H9 (cell line): Measurements from ENCODE around the gene MTARC1. TPM values are rescaled to one million over a fixed set of nuclear protein-coding genes. Genes with fewer than 3 reads are reported as not detected.

Source experiments
- DNase-seq: peaks from one replicate; pipeline ENCODE4 v3.0.0-alpha.2; 2017
- H2AFZ ChIP-seq: one replicate; pipeline ENCODE4 v1.6.1; 2013; ENCODE audit warnings: mild to moderate bottlenecking, low read length, control low read depth, moderate library complexity
- H2AK5ac ChIP-seq: 2 replicates; pipeline ENCODE4 v1.6.1; 2013; ENCODE audit warnings: low read length, control low read depth, mixed read lengths; ENCODE audit not compliant: insufficient read length
- H2BK120ac ChIP-seq: one replicate; pipeline ENCODE4 v1.6.1; 2013; ENCODE audit warnings: low read depth, mild to moderate bottlenecking, low read length, control low read depth, inconsistent platforms; ENCODE audit not compliant: poor library complexity, severe bottlenecking
- H2BK12ac ChIP-seq: 2 replicates; pipeline ENCODE4 v1.6.1; 2013; ENCODE audit warnings: low read length, control low read depth, mixed read lengths, low read depth; ENCODE audit not compliant: insufficient read length
- H2BK15ac ChIP-seq: 2 replicates; pipeline ENCODE4 v1.6.1; 2013; ENCODE audit warnings: low read depth, low read length, control low read depth
- H2BK20ac ChIP-seq: one replicate; pipeline ENCODE4 v1.6.1; 2013; ENCODE audit warnings: low read depth, mild to moderate bottlenecking, low read length, control low read depth, inconsistent platforms; ENCODE audit not compliant: poor library complexity, severe bottlenecking
- H2BK5ac ChIP-seq: 2 replicates; pipeline ENCODE4 v1.6.1; 2013; ENCODE audit warnings: low read length, control low read depth, mixed read lengths; ENCODE audit not compliant: insufficient read length
- H3K14ac ChIP-seq: 2 replicates; pipeline ENCODE4 v1.6.1; 2013; ENCODE audit warnings: low read length, control low read depth; ENCODE audit not compliant: insufficient read depth
- H3K18ac ChIP-seq: 2 replicates; pipeline ENCODE4 v1.6.1; 2013; ENCODE audit warnings: low read depth, mild to moderate bottlenecking, mixed read lengths, low read length, control low read depth; ENCODE audit not compliant: insufficient read length
- H3K23ac ChIP-seq: 2 replicates; pipeline ENCODE4 v1.6.1; 2013; ENCODE audit warnings: low read length, control low read depth, mixed read lengths, low read depth; ENCODE audit not compliant: insufficient read length
- H3K23me2 ChIP-seq: 2 replicates; pipeline ENCODE4 v1.6.1; 2013; ENCODE audit warnings: low read depth, mild to moderate bottlenecking, mixed read lengths, low read length, control low read depth; ENCODE audit not compliant: insufficient read length, poor library complexity, severe bottlenecking
- H3K27ac ChIP-seq: 2 replicates; pipeline ENCODE4 v1.5.1; 2013; ENCODE audit warnings: low read length, control low read depth, mixed read lengths, low read depth; ENCODE audit not compliant: insufficient read length
- H3K27me3 ChIP-seq: 2 replicates; pipeline ENCODE4 v1.6.1; 2013; ENCODE audit warnings: low read length, control low read depth, inconsistent platforms; ENCODE audit not compliant: insufficient read depth
- H3K4ac ChIP-seq: 2 replicates; pipeline ENCODE4 v1.6.1; 2013; ENCODE audit warnings: low read depth, mild to moderate bottlenecking, control low read depth, inconsistent platforms, low read length, moderate library complexity
- H3K4me1 ChIP-seq: 2 replicates; pipeline ENCODE4 v1.6.1; 2013; ENCODE audit warnings: low read length, control low read depth, inconsistent platforms; ENCODE audit not compliant: insufficient read depth
- H3K4me2 ChIP-seq: 2 replicates; pipeline ENCODE4 v1.6.1; 2013; ENCODE audit warnings: low read length, control low read depth, mixed read lengths; ENCODE audit not compliant: insufficient read length, insufficient read depth
- H3K56ac ChIP-seq: 2 replicates; pipeline ENCODE4 v1.6.1; 2013; ENCODE audit warnings: low read depth, mild to moderate bottlenecking, mixed read lengths, low read length, control low read depth; ENCODE audit not compliant: insufficient read length
- H3K79me1 ChIP-seq: 2 replicates; pipeline ENCODE4 v1.6.1; 2013; ENCODE audit warnings: low read depth, mild to moderate bottlenecking, moderate library complexity, low read length, control low read depth, inconsistent platforms; ENCODE audit not compliant: insufficient read depth, poor library complexity, severe bottlenecking
- H3K79me2 ChIP-seq: 2 replicates; pipeline ENCODE4 v1.6.1; 2013; ENCODE audit warnings: low read length, control low read depth, inconsistent platforms; ENCODE audit not compliant: insufficient read depth
- H3K9ac ChIP-seq: 2 replicates; pipeline ENCODE4 v1.6.1; 2013; ENCODE audit warnings: low read length, control low read depth, mixed read lengths; ENCODE audit not compliant: insufficient read length; ENCODE audit errors: extremely low read depth
- H3K9me3 ChIP-seq: one replicate; pipeline ENCODE4 v1.6.1; 2013; ENCODE audit warnings: low read depth, low read length, inconsistent platforms; ENCODE audit not compliant: control insufficient read depth
- H3T11ph ChIP-seq: one replicate; pipeline ENCODE4 v1.6.1; 2013; ENCODE audit warnings: mild to moderate bottlenecking, low read length, control low read depth, inconsistent platforms
- H4K20me1 ChIP-seq: one replicate; pipeline ENCODE4 v1.6.1; 2013; ENCODE audit not compliant: control insufficient read depth, insufficient read length, insufficient read depth
- H4K5ac ChIP-seq: 2 replicates; pipeline ENCODE4 v1.6.1; 2013; ENCODE audit warnings: low read depth, mild to moderate bottlenecking, mixed read lengths, low read length, control low read depth; ENCODE audit not compliant: insufficient read length
- H4K8ac ChIP-seq: replicated peaks from 2 replicates; pipeline ENCODE4 v1.6.1; 2013; ENCODE audit warnings: low read length, control low read depth, mixed read lengths, low read depth; ENCODE audit not compliant: insufficient read length
- H4K91ac ChIP-seq: 2 replicates; pipeline ENCODE4 v1.6.1; 2013; ENCODE audit warnings: low read depth, mild to moderate bottlenecking, moderate library complexity, mixed read lengths, low read length, control low read depth; ENCODE audit not compliant: insufficient read length
- H3K27ac Mint-ChIP-seq, 3 experiments: 2 replicates in 2 of 3; 3 replicates in 1 of 3; pipeline ENCODE4 v1.8.0; 2020 to 2021; ENCODE audit warnings: mixed read lengths in 3 of 3, mild to moderate bottlenecking in 1 of 3, moderate library complexity in 1 of 3
- H3K27me3 Mint-ChIP-seq: 2 replicates; pipeline ENCODE4 v1.8.0; 2021; ENCODE audit warnings: low read depth, mild to moderate bottlenecking, moderate library complexity, mixed read lengths
- H3K36me3 Mint-ChIP-seq, 3 experiments: 2 replicates in 2 of 3; 3 replicates in 1 of 3; pipeline ENCODE4 v1.8.0; 2020 to 2021; ENCODE audit warnings: low read depth in 3 of 3, mixed read lengths in 3 of 3; ENCODE audit not compliant: insufficient read depth in 1 of 3
- H3K4me1 Mint-ChIP-seq, 2 experiments: 2 replicates each; pipeline ENCODE4 v1.8.0; 2020; ENCODE audit warnings: mixed read lengths in 2 of 2
- H3K4me3 Mint-ChIP-seq, 2 experiments: 2 replicates in 1 of 2; 3 replicates in 1 of 2; pipeline ENCODE4 v1.8.0; 2020 to 2021; ENCODE audit warnings: mild to moderate bottlenecking in 2 of 2, mixed read lengths in 2 of 2, moderate library complexity in 1 of 2
- H3K9me3 Mint-ChIP-seq, 2 experiments: 2 replicates in 1 of 2; 3 replicates in 1 of 2; pipeline ENCODE4 v1.8.0; 2020; ENCODE audit warnings: mild to moderate bottlenecking in 2 of 2, mixed read lengths in 2 of 2, moderate library complexity in 1 of 2
- CTCF ChIP-seq: fragments of 200-600 bp; sonication (generic); conservative IDR thresholded peaks from 3 replicates; pipeline ENCODE4 v1.8.0; 2021; ENCODE audit warnings: antibody characterized with exemption, mild to moderate bottlenecking
- WGBS: extraction: QIAGEN DNeasy Blood & Tissue Kit; methylation state at CpG from one replicate; pipeline ENCODE4 v1.1.7; 2013; ENCODE audit warnings: missing lambda C conversion rate, low lambda C conversion rate, mixed read lengths; ENCODE audit not compliant: insufficient read length; ENCODE audit errors: extremely low coverage; 5-methylcytosine and 5-hydroxymethylcytosine counted together
- total RNA-seq: library from RNA; stranded (reverse); gene quantifications from 2 replicates; pipeline ENCODE4 v1.2.1, GENCODE V29; 2021

The MTARC1 gene
- total RNA-seq, 1 experiment from 2014 or later = 33.7 TPM

- Histone ChIP-seq H4K5ac (no peak overlapping the region), H3K23me2 (peaks cover 8% of the 10 kb centered on the region), H3K4ac (no peak overlapping the region; the same call in 1 of the 2 replicates), H3K56ac (no peak overlapping the region), H3K9me3 (no peaks in the 10 kb centered on the region), H2BK120ac (no peak overlapping the region), H3T11ph (no peak overlapping the region), H2BK12ac (no peak overlapping the region), H2AFZ (no peak overlapping the region), H3K4me2 (peak overlapping the region; percentile 71), H3K27ac (no peak overlapping the region), H2AK5ac (no peak overlapping the region), H3K79me1 (peaks cover 2% of the 10 kb centered on the region), H2BK20ac (no peak overlapping the region), H2BK5ac (no peak overlapping the region), H3K4me1 (peaks cover 4% of the 10 kb centered on the region; the same call in 1 of the 2 replicates), H4K8ac (no peak overlapping the region), H4K91ac (no peak overlapping the region), H3K18ac (peak overlapping the region; percentile 87), H3K9ac (peak overlapping the region; percentile 66), H3K79me2 (no peaks in the 10 kb centered on the region), H3K27me3 (no peaks in the 10 kb centered on the region), H4K20me1 (no peaks in the 10 kb centered on the region), H3K14ac (peak overlapping the region; percentile 90; the same call in 1 of the 2 replicates), H2BK15ac (no peak overlapping the region; the same call in 1 of the 2 replicates), H3K23ac (no peak overlapping the region)
- no CpG with 5 or more reads among the region's 32 CpGs for WGBS
- Mint-ChIP-seq H3K4me1 (peaks cover 22 to 26% of the 10 kb centered on the region in 2 experiments), H3K4me3 (peak overlapping the region; percentile 83 to 87), H3K27me3 (peaks cover 2% of the 10 kb centered on the region; the same call in 1 of the 2 replicates), H3K9me3 (no peaks in the 10 kb centered on the region; a peak in 1 of 5 replicates), H3K36me3 (peaks cover 5 to 18% (median 11%) of the 10 kb centered on the region in 3 experiments), H3K27ac (peak overlapping the region in 2 of 3 experiments; percentile 88 to 96; a peak in 3 of 7 replicates)
- DNase-seq = peak; percentile 67
- no peak; the same call in 2 of the 3 replicates for TF ChIP-seq CTCF
Observed at GRCh38 chr1:220787069-220787619, 431 bp downstream of the MTARC1 start.
